Effector memory CD8-positive, alpha-beta T cell (primary cell): ENCODE measurements around the gene CDCP2.
A peak's percentile ranks its signal among the peaks of the same experiment; 100 is the strongest.

Source experiments
- ATAC-seq: fragments of 150-1000 bp; cut with Tn5 transposase; replicated peaks from 2 replicates; pipeline ENCODE4 v1.10.0; 2021; ENCODE audit warnings: mild to moderate bottlenecking, moderate library complexity
- DNase-seq, 3 experiments: peaks; one replicate each; pipeline ENCODE4 v3.0.0; 2021
- H3K27ac Mint-ChIP-seq, 2 donors: one replicate each; pipeline ENCODE4 v1.8.0; 2022; ENCODE audit warnings: mild to moderate bottlenecking in 2 of 2, mixed read lengths in 2 of 2, moderate library complexity in 2 of 2
- H3K27me3 Mint-ChIP-seq, 2 donors: one replicate each; pipeline ENCODE4 v1.8.0; 2022; ENCODE audit warnings: mixed read lengths in 2 of 2
- H3K36me3 Mint-ChIP-seq: one replicate; pipeline ENCODE4 v1.8.0; 2022; ENCODE audit warnings: mild to moderate bottlenecking, moderate library complexity, mixed read lengths; ENCODE audit not compliant: insufficient read depth
- H3K4me1 Mint-ChIP-seq, 2 donors: one replicate each; pipeline ENCODE4 v1.8.0; 2022; ENCODE audit warnings: low read depth in 2 of 2, mixed read lengths in 2 of 2
- H3K4me3 Mint-ChIP-seq, 2 donors: one replicate each; pipeline ENCODE4 v1.8.0; 2022; ENCODE audit warnings: mild to moderate bottlenecking in 2 of 2, mixed read lengths in 2 of 2, moderate library complexity in 2 of 2
- H3K9me3 Mint-ChIP-seq, 2 donors: one replicate each; pipeline ENCODE4 v1.8.0; 2022; ENCODE audit warnings: mixed read lengths in 2 of 2

Gene CDCP2

DNA sequence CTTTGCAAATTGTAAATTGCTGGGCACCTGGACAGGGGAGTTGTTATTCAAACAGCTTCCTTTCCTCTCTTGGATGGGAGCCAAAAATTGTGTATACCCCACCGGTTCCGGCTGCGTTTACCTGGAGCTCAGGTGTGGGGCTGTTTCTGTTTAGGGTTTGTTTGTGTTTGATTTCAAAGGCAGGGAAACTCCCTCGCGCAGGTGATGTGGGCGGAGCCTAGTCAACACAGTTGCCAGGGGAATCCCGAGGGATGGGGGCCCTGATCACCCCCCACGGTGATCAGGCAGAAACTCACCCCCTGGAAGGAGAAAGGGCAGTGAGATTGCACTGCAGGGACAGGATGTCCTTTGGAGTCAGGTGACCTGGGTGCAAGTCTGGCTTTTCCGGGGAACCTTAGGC, 28.3 kb downstream of the CDCP2 start:
- Mint-ChIP-seq H3K27me3 (peaks cover 15 to 22% of the 10 kb centered on the region in 2 donors), H3K9me3 (no peaks in the 10 kb centered on the region), H3K4me1 (peaks cover 4 to 5% of the 10 kb centered on the region in 2 donors), H3K4me3 (no peak overlapping the region), H3K27ac (no peak overlapping the region), H3K36me3 (no peaks in the 10 kb centered on the region)
- DNase-seq, result no peak
- ATAC-seq, result no peak

DNA sequence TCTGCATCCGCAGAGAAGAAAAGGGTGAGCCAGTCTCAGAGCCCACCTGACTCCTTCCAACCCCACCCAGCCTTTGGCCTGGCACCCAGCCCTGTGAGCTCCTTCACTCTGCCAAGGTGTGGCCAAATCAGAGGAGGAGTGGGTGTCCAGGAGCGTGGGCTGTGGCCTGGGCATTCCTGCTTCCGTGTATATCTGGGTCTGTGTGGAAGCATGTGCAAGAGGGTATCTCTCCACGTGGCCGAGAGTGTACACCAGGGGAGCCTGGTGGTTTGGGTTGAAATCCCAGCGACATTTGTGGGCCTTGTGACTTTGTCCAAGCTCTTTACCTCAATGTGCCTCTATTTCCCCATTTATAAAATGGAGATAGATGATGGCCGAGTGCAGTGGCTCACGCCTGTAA, 29.8 kb downstream of the CDCP2 start:
- H3K36me3 Mint-ChIP-seq, result no peaks in the 10 kb centered on the region
- no peak overlapping the region for H3K4me3 Mint-ChIP-seq
- H3K9me3 Mint-ChIP-seq, result no peaks in the 10 kb centered on the region
- DNase-seq, result no peak
- ATAC-seq, result no peak
- H3K27ac Mint-ChIP-seq, result no peak overlapping the region
- H3K27me3 Mint-ChIP-seq, result peaks cover 7 to 13% of the 10 kb centered on the region in 2 donors
- H3K4me1 Mint-ChIP-seq, result peaks cover 4 to 5% of the 10 kb centered on the region in 2 donors

- DNase-seq, result no peak
- ATAC-seq, result no peak
- H3K27ac Mint-ChIP-seq, result no peak overlapping the region
These were observed 30.6 kb downstream of the CDCP2 start for GRCh38 chr1:54122135-54122751.

GRCh38 chr1:54121482-54122134, 31.2 kb downstream of the CDCP2 start:
- Mint-ChIP-seq H3K27ac (no peak overlapping the region), H3K27me3 (peaks cover 7 to 8% of the 10 kb centered on the region in 2 donors), H3K4me1 (peaks cover 4 to 5% of the 10 kb centered on the region in 2 donors), H3K4me3 (peak overlapping the region; percentile 15 to 52), H3K9me3 (no peaks in the 10 kb centered on the region), H3K36me3 (no peaks in the 10 kb centered on the region)
- DNase-seq (peak; percentile 52 to 58 (median 53)), ATAC-seq (peak; percentile 76)

More at GRCh38 chr1:54122135-54122751, 30.6 kb downstream of the CDCP2 start:
- H3K4me1 Mint-ChIP-seq, result peaks cover 4 to 5% of the 10 kb centered on the region in 2 donors
- no peaks in the 10 kb centered on the region for H3K36me3 Mint-ChIP-seq
- no peaks in the 10 kb centered on the region for H3K9me3 Mint-ChIP-seq
- H3K27me3 Mint-ChIP-seq, result peaks cover 7 to 8% of the 10 kb centered on the region in 2 donors
- peak overlapping the region; percentile 15 to 52 for H3K4me3 Mint-ChIP-seq

- no peaks in the 10 kb centered on the region for H3K36me3 Mint-ChIP-seq
- peaks cover 7 to 8% of the 10 kb centered on the region in 2 donors for H3K27me3 Mint-ChIP-seq
- no peak for DNase-seq
- H3K9me3 Mint-ChIP-seq, result no peaks in the 10 kb centered on the region
- peaks cover 4 to 5% of the 10 kb centered on the region in 2 donors for H3K4me1 Mint-ChIP-seq
- ATAC-seq, result no peak
- H3K27ac Mint-ChIP-seq, result no peak overlapping the region
- no peak overlapping the region for H3K4me3 Mint-ChIP-seq
These were observed 31.9 kb downstream of the CDCP2 start for GRCh38 chr1:54120698-54121481.

DNA sequence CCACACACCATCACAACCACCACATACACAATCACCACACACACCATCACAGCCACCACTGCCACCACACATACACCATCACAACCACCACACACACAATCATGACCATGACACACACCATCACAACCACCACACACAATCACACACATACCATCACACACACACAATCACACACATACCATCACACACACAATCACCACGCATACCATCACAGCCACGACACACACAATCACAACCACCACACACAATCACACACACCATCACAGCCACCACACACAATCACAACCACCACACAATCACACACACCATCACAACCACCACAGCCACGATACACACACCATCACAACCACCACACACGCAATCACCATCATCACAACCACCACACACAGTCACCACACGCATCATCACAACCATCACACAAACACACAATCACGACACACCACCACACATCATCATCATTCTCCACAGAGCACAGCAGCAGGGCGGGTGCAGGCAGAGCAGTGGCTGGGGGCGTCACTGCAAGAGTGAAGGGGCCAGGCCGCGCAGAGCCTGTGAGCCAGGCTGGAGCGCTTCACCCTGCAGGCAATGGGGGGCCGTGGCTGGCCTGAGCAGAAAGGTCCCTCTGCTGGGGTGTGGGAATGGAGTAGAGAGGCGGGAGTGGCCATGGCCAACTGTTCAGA, 32.6 kb downstream of the CDCP2 start:
- Mint-ChIP-seq H3K4me3 (no peak overlapping the region), H3K36me3 (no peaks in the 10 kb centered on the region), H3K9me3 (no peaks in the 10 kb centered on the region), H3K4me1 (peaks cover 4 to 5% of the 10 kb centered on the region in 2 donors), H3K27me3 (peaks cover 7 to 8% of the 10 kb centered on the region in 2 donors), H3K27ac (no peak overlapping the region)
- no peak for ATAC-seq
- DNase-seq, result no peak

- Mint-ChIP-seq H3K4me1 (peaks cover 4 to 5% of the 10 kb centered on the region in 2 donors), H3K4me3 (no peak overlapping the region), H3K27ac (no peak overlapping the region), H3K36me3 (no peaks in the 10 kb centered on the region), H3K9me3 (no peaks in the 10 kb centered on the region), H3K27me3 (peaks cover 7 to 8% of the 10 kb centered on the region in 2 donors)
- DNase-seq (no peak), ATAC-seq (no peak)
These were observed 34.1 kb downstream of the CDCP2 start for GRCh38 chr1:54118704-54119103.

DNA sequence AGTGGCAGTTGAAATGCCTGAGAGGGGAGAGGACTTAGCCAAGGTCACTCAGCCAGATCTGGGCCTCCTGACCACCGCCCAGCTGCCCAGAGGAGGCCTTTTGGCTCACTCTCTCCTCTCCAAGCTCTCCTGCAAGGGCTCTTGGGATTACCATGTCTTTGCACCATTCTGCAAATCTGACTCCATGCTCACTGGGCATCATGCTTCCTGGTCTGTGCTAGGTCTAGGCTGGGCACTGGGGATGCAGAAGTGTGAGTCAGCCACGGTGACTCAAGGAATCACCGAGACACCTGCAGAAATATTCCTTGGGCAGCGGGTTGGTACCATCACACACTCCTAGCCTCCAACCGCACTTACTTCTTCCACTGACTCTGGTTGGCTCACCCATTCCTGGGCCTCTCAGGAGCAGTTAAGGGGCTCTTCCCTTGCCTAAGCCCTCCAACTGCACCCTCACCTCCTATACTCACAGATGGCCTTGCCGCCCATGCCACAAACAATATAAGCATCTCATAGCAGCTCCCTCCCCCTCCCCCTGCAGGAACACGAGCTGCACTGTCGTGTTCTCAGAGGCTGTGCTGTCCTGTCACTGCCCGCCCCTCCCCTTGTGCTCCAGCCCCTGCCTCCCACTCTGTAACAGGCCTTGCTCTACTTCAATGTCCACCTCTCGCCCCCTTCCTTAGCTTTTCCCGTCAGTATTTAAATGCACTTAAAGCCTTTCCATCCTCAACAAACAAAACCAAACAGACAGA, 34.8 kb downstream of the CDCP2 start:
- Mint-ChIP-seq H3K4me3 (no peak overlapping the region), H3K36me3 (no peaks in the 10 kb centered on the region), H3K27me3 (peaks cover 7 to 8% of the 10 kb centered on the region in 2 donors), H3K4me1 (peaks cover 4 to 5% of the 10 kb centered on the region in 2 donors), H3K9me3 (no peaks in the 10 kb centered on the region), H3K27ac (no peak overlapping the region)
- DNase-seq (no peak), ATAC-seq (no peak)

DNA sequence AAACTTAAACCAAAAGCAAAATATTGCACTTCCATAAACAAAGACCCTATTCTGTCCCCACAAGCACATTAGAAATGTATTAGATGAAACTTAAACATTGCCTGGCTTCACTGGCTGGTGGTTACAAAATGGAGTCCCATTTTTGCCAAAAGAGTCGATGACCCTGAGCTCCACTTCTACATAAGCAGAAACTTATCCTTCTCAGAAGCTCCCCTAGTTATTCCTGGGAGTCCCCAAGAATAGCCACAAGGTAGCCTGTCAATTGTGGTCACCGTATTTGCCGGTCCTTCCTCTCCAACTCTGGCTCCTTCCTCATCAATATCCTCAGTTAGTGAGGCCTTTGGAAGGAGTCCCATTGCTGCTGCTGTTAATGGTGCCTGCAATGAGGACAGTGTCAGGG, 37.3 kb downstream of the CDCP2 start:
- Mint-ChIP-seq H3K4me1 (no peaks in the 10 kb centered on the region), H3K27ac (no peak overlapping the region), H3K9me3 (no peaks in the 10 kb centered on the region), H3K36me3 (no peaks in the 10 kb centered on the region), H3K27me3 (no peaks in the 10 kb centered on the region), H3K4me3 (no peak overlapping the region)
- ATAC-seq (no peak), DNase-seq (no peak)

DNA sequence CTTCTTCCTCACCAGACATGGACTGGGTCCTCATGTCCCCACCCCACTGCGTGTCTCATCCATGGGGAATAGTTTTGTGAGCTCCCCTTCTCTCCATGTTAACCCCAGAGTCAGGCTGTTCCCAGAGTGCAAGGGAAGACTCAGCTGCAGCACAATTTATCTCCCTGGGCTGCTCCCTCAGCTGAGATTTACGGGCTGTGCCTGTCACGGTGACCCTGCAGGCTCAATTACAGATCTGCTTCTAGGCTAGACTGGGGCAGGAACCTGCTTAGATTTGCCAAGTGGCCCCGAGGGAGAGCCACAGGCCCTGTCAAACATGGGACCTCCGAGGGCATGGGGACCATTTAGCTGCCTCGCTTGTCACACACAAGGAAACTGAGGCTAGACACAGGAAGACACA, 37.8 kb downstream of the CDCP2 start:
- H3K4me1 Mint-ChIP-seq, result no peaks in the 10 kb centered on the region
- ATAC-seq (no peak), DNase-seq (no peak)
- H3K9me3 Mint-ChIP-seq, result no peaks in the 10 kb centered on the region
- H3K27me3 Mint-ChIP-seq, result no peaks in the 10 kb centered on the region
- no peaks in the 10 kb centered on the region for H3K36me3 Mint-ChIP-seq
- H3K4me3 Mint-ChIP-seq, result no peak overlapping the region
- no peak overlapping the region for H3K27ac Mint-ChIP-seq

DNA sequence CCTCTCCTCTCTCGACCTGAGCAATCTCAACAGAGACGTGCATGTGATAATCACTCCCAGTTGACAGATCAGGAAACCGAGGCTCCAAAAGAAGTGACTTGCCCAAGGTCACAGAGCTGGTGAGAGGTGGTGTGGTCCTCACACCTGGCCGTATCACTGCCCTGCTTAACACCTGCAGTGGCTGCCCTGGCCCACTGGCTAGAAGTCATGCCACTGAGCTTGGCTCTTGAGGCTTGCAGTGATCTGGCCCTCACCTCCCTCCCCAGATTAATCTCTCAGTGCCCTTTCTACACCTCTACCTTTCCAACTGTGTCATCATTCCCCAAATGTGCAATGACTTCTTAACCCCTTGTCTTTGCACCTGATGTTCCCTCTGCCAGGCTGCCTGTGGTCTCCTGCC, 38.8 kb downstream of the CDCP2 start:
- peak overlapping the region in 1 of 2 donors; percentile 57 for H3K27ac Mint-ChIP-seq

GRCh38 chr1:54112705-54113368, 40.0 kb downstream of the CDCP2 start:
- Mint-ChIP-seq H3K27ac (no peak overlapping the region), H3K4me3 (no peak overlapping the region), H3K36me3 (no peaks in the 10 kb centered on the region), H3K4me1 (no peaks in the 10 kb centered on the region), H3K9me3 (no peaks in the 10 kb centered on the region), H3K27me3 (no peaks in the 10 kb centered on the region)
- no peak for ATAC-seq
- DNase-seq, result no peak

More for the DNA sequence above, 38.8 kb downstream of the CDCP2 start:
- H3K9me3 Mint-ChIP-seq, result no peaks in the 10 kb centered on the region
- H3K4me3 Mint-ChIP-seq, result no peak overlapping the region
- H3K4me1 Mint-ChIP-seq, result no peaks in the 10 kb centered on the region
- DNase-seq (no peak), ATAC-seq (no peak)
- H3K36me3 Mint-ChIP-seq, result no peaks in the 10 kb centered on the region
- H3K27me3 Mint-ChIP-seq, result no peaks in the 10 kb centered on the region
